ENCODE data around the gene SKP2.
"Not testable (repeated sequence)": the region's sequence is repeated elsewhere in the genome, so short reads cannot be mapped to it uniquely, and the experiment has no call there.

SKP2 gene

GRCh38 chr5:36158144-36158543, 6.2 kb downstream of the SKP2 start:
- DNase-seq: no peak

GRCh38 chr5:36160617-36161016, 8.7 kb downstream of the SKP2 start:
- no peak for DNase-seq

GRCh38 chr5:36161361-36161760, 9.4 kb downstream of the SKP2 start:
- no peak for DNase-seq

GRCh38 chr5:36162810-36163486, 11.0 kb downstream of the SKP2 start:
- no peak for DNase-seq

GRCh38 chr5:36164461-36164860, 12.6 kb downstream of the SKP2 start:
- no peak for DNase-seq

GRCh38 chr5:36168737-36169136, 16.8 kb downstream of the SKP2 start:
- no peak for DNase-seq

- DNase-seq: no peak
Measured at GRCh38 chr5:36170832-36171424, 19.0 kb downstream of the SKP2 start.

GRCh38 chr5:36172599-36172998, 20.7 kb downstream of the SKP2 start:
- DNase-seq: peak; percentile 43

GRCh38 chr5:36173426-36173825, 21.5 kb downstream of the SKP2 start:
- no peak for DNase-seq

GRCh38 chr5:36174119-36174518, 22.2 kb downstream of the SKP2 start:
- peak; percentile 28 for DNase-seq

GRCh38 chr5:36175043-36175442, 23.1 kb downstream of the SKP2 start:
- no peak for DNase-seq

- DNase-seq: no peak
Measured at GRCh38 chr5:36177154-36177553, 25.2 kb downstream of the SKP2 start.

GRCh38 chr5:36177715-36178523, 26.0 kb downstream of the SKP2 start:
- DNase-seq: no peak

- no peak for DNase-seq
Measured at GRCh38 chr5:36178524-36178890, 26.6 kb downstream of the SKP2 start.

GRCh38 chr5:36179950-36180349, 28.0 kb downstream of the SKP2 start:
- DNase-seq: no peak

GRCh38 chr5:36180556-36181350, 28.8 kb downstream of the SKP2 start:
- no peak for DNase-seq

- no peak for DNase-seq
Measured at GRCh38 chr5:36181774-36182173, 29.9 kb downstream of the SKP2 start.

- DNase-seq: not testable (repeated sequence)
Measured at GRCh38 chr5:36184408-36184807, 32.5 kb downstream of the SKP2 start.

- DNase-seq: no peak
Measured at GRCh38 chr5:36193746-36194145, 41.8 kb downstream of the SKP2 start.

- DNase-seq: no peak
Measured at GRCh38 chr5:36198281-36198680, 46.4 kb downstream of the SKP2 start.

GRCh38 chr5:36198783-36199182, 46.9 kb downstream of the SKP2 start:
- not testable (repeated sequence) for DNase-seq

- DNase-seq: no peak
Measured at GRCh38 chr5:36199620-36200019, 47.7 kb downstream of the SKP2 start.

GRCh38 chr5:36200513-36200912, 48.6 kb downstream of the SKP2 start:
- no peak for DNase-seq

All from NCI-H2029 (cell line).